Skeletal muscle tissue (tissue), 4 donors: ENCODE data around the gene TRIM7. TPM values are rescaled to one million over a fixed set of nuclear protein-coding genes. Genes with fewer than 3 reads are reported as not detected.
A peak's percentile ranks its signal among the peaks of the same experiment; 100 is the strongest.

Source experiments
- H3K27ac ChIP-seq: one replicate; pipeline ENCODE4 v1.7.0; 2013; ENCODE audit warnings: mild to moderate bottlenecking, low read depth, low read length, inconsistent platforms
- H3K27me3 ChIP-seq, 3 donors: one replicate each; pipeline ENCODE4 v1.7.0; 2013; ENCODE audit warnings: low read length in 3 of 3; ENCODE audit not compliant: control insufficient read depth in 3 of 3, insufficient read depth in 3 of 3
- H3K36me3 ChIP-seq, 3 donors: one replicate each; pipeline ENCODE4 v1.7.0; 2013; ENCODE audit warnings: low read length in 3 of 3; ENCODE audit not compliant: control insufficient read depth in 3 of 3, insufficient read depth in 3 of 3
- H3K4me1 ChIP-seq, 3 donors: one replicate each; pipeline ENCODE4 v1.7.0; 2013; ENCODE audit warnings: low read length in 3 of 3, mild to moderate bottlenecking in 3 of 3; ENCODE audit not compliant: control insufficient read depth in 3 of 3, insufficient read depth in 3 of 3
- H3K4me3 ChIP-seq, 3 donors: one replicate each; pipeline ENCODE4 v1.7.0; 2013; ENCODE audit warnings: low read length in 3 of 3
- H3K9ac ChIP-seq, 3 donors: one replicate each; pipeline ENCODE4 v1.7.0; 2013; ENCODE audit warnings: low read length in 3 of 3, mild to moderate bottlenecking in 3 of 3, moderate library complexity in 2 of 3, low read depth in 1 of 3
- H3K9me3 ChIP-seq, 3 donors: one replicate each; pipeline ENCODE4 v1.7.0; 2013; ENCODE audit warnings: low read length in 3 of 3; ENCODE audit not compliant: control insufficient read depth in 3 of 3
- total RNA-seq: library from RNA; depleted of rRNA; stranded (reverse); fragments of >200 nt; gene quantifications from one replicate; pipeline ENCODE4 v1.2.3, GENCODE V29; 2014
- donor health status: Osteomylitis.

Gene TRIM7
- total RNA-seq, 1 donor from 2014 or later = 9.9 TPM

GRCh38 chr5:181233088-181233800 is 28.2 kb upstream of the TRIM7 start:
- Histone ChIP-seq H3K27ac (no peak overlapping the region), H3K4me1 (no peaks in the 10 kb centered on the region), H3K9ac (no peak overlapping the region), H3K27me3 (no peaks in the 10 kb centered on the region), H3K9me3 (no peaks in the 10 kb centered on the region), H3K4me3 (no peak overlapping the region), H3K36me3 (peaks cover 60 to 76% (median 67%) of the 10 kb centered on the region in 3 donors)

- Histone ChIP-seq H3K27me3 (no peaks in the 10 kb centered on the region), H3K4me3 (no peak overlapping the region), H3K9me3 (no peaks in the 10 kb centered on the region), H3K27ac (no peak overlapping the region), H3K4me1 (no peaks in the 10 kb centered on the region), H3K9ac (no peak overlapping the region), H3K36me3 (peaks cover 54 to 70% (median 60%) of the 10 kb centered on the region in 3 donors)
Measured at GRCh38 chr5:181232593-181232992, 27.6 kb upstream of the TRIM7 start.

DNA sequence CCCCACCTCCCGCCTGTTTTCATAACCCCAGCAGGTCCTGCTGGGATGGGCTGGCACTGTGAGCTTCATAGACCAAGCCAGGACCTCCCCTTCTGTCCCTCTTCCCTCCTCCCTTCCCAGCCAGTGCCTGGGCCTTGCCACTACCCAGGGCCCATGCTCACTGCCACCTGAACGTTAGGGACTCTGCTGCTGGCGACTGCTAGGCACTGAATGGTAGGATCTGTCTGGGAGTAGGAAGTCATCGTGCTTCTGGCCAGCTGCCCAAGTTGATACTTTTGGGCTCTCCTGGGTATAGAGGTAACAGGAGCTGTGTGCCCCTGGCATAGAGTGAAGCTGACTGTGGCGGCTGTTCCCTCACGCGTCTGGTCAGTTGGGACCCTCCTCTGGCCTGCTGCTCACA is 26.4 kb upstream of the TRIM7 start:
- Histone ChIP-seq H3K9ac (no peak overlapping the region), H3K27ac (no peak overlapping the region), H3K9me3 (no peaks in the 10 kb centered on the region), H3K27me3 (no peaks in the 10 kb centered on the region), H3K36me3 (peaks cover 42 to 61% (median 51%) of the 10 kb centered on the region in 3 donors), H3K4me3 (no peak overlapping the region), H3K4me1 (peaks cover 0 to 3% (median 1%) of the 10 kb centered on the region in 3 donors)

DNA sequence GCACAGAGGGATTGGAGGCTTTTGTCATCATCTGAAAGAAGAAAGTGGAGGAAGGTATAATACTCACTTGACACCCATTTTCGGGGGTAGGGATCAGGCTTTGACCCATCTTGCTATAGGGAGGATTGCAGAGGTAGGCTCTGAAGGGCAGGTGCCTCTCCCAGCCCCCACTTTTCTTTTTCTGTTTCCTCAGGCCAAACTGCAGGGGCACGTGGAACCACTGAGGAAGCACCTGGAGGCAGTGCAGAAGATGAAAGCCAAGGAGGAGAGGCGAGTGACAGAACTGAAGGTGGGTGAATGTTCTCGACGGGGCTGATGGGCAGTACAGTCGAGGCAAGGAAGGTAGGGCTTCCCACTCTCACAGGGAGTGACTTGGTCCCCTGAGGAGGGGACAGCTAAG is 25.6 kb upstream of the TRIM7 start:
- H3K36me3 ChIP-seq = peaks cover 33 to 52% (median 43%) of the 10 kb centered on the region in 3 donors
- H3K4me3 ChIP-seq = no peak overlapping the region
- H3K27me3 ChIP-seq = no peaks in the 10 kb centered on the region
- H3K4me1 ChIP-seq = peaks cover 3 to 6% (median 4%) of the 10 kb centered on the region in 3 donors
- no peak overlapping the region for H3K9ac ChIP-seq
- no peak overlapping the region for H3K27ac ChIP-seq
- H3K9me3 ChIP-seq = no peaks in the 10 kb centered on the region

- H3K27ac ChIP-seq = no peak overlapping the region
- H3K4me1 ChIP-seq = peaks cover 4 to 9% (median 7%) of the 10 kb centered on the region in 3 donors
- H3K9ac ChIP-seq = no peak overlapping the region
- peaks cover 29 to 47% (median 37%) of the 10 kb centered on the region in 3 donors for H3K36me3 ChIP-seq
- no peak overlapping the region for H3K4me3 ChIP-seq
- H3K9me3 ChIP-seq = no peaks in the 10 kb centered on the region
- no peaks in the 10 kb centered on the region for H3K27me3 ChIP-seq
Measured at GRCh38 chr5:181229996-181230395, 25.0 kb upstream of the TRIM7 start.

GRCh38 chr5:181224390-181225229 is 19.6 kb upstream of the TRIM7 start:
- Histone ChIP-seq H3K4me1 (peaks cover 16 to 28% (median 22%) of the 10 kb centered on the region in 3 donors), H3K36me3 (peaks cover 0 to 8% (median 7%) of the 10 kb centered on the region in 3 donors), H3K27me3 (no peaks in the 10 kb centered on the region), H3K9me3 (no peaks in the 10 kb centered on the region), H3K9ac (peak overlapping the region in 2 of 3 donors; percentile 91 to 94), H3K4me3 (peak overlapping the region; percentile 92 to 94 (median 93)), H3K27ac (no peak overlapping the region)

- Histone ChIP-seq H3K27ac (peak overlapping the region; percentile 92), H3K4me3 (peak overlapping the region; percentile 92 to 94 (median 93)), H3K9me3 (no peaks in the 10 kb centered on the region), H3K27me3 (no peaks in the 10 kb centered on the region), H3K9ac (peak overlapping the region; percentile 88 to 94 (median 91)), H3K36me3 (peaks cover 0 to 3% (median 3%) of the 10 kb centered on the region in 3 donors), H3K4me1 (peaks cover 16 to 28% (median 22%) of the 10 kb centered on the region in 3 donors)
Measured at GRCh38 chr5:181223729-181224389, 18.9 kb upstream of the TRIM7 start.

- H3K27me3 ChIP-seq = no peaks in the 10 kb centered on the region
- no peaks in the 10 kb centered on the region for H3K9me3 ChIP-seq
- peak within 1 kb of the TSS; percentile 92 for H3K27ac ChIP-seq
- peak within 1 kb of the TSS; percentile 88 to 94 (median 91) for H3K9ac ChIP-seq
- H3K4me1 ChIP-seq = peaks cover 16 to 28% (median 22%) of the 10 kb centered on the region in 3 donors
- peak within 1 kb of the TSS; percentile 92 to 94 (median 93) for H3K4me3 ChIP-seq
- peaks cover 0 to 3% (median 3%) of the 10 kb centered on the region in 3 donors for H3K36me3 ChIP-seq
Measured at GRCh38 chr5:181223058-181223728, 18.2 kb upstream of the TRIM7 start, which contains the start of gene TRIM41. Gene TRIM41, plus strand, starts transcription at chr5:181223281. Its CDS starts 719 bp downstream, at chr5:181224000.

DNA sequence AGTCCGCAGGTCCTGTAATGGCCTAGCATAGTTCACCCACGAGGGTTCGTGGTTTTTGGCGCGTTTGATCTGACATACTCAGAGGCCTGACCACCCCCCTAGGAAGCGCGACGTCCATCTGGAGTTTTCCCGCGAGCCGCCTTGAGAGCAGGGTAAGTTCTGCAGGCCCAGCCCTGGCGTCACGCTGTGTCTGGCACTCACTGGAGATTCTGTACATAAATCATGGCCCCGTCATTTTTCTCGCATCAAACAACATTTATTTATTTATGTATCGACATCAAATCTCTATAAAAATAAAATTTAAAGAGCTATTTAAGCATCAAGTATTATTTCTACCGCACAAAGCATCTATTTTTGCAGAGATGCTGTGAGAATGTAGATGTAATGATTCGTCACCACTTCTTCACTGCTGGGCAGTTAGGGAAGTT is 17.6 kb upstream of the TRIM7 start:
- Histone ChIP-seq H3K4me3 (peak overlapping the region; percentile 92 to 94 (median 93)), H3K9me3 (no peaks in the 10 kb centered on the region), H3K36me3 (peaks cover 0 to 3% (median 3%) of the 10 kb centered on the region in 3 donors), H3K27ac (peak overlapping the region; percentile 92), H3K27me3 (no peaks in the 10 kb centered on the region), H3K9ac (peak overlapping the region; percentile 88 to 94 (median 91)), H3K4me1 (peaks cover 18 to 33% (median 24%) of the 10 kb centered on the region in 3 donors)
